A673 (cell line): Measurements from ENCODE around the gene SERPINE1. TPM values are rescaled to one million over a fixed set of nuclear protein-coding genes. Genes with fewer than 3 reads are reported as not detected.

ENCODE experiments used
- BruUV-seq: library from RNA; stranded (reverse); fragments of 400-500 nt; replicated peaks from 2 replicates; lab custom pipeline; 2021; lab: Mats Ljungman, UMichigan
- CTCF ChIA-PET: fragments of 300-600 bp; sonication (Branson Sonifier 250); formaldehyde crosslinking; loops from one replicate; lab custom pipeline; 2022; ENCODE audit warnings: antibody characterized with exemption; lab: Charles Lee
- POLR2A ChIA-PET: fragments of 300-600 bp; sonication (Branson Sonifier 250); formaldehyde crosslinking; loops from one replicate; lab custom pipeline; 2022; ENCODE audit warnings: antibody characterized with exemption; ENCODE audit not compliant: low non-redundant PET; lab: Charles Lee
- DNase-seq: peaks from one replicate; pipeline ENCODE4 v3.0.0-alpha.2; 2015; ENCODE audit warnings: low spot score
- H3K27ac ChIP-seq: fragments of 200-600 bp; sonication (generic); 2 replicates; pipeline ENCODE4 v1.5.1; 2016; ENCODE audit warnings: mixed run types, low read depth, mild to moderate bottlenecking, mixed read lengths, antibody characterized with exemption, low read length; ENCODE audit not compliant: poor library complexity, severe bottlenecking
- H3K27me3 ChIP-seq: fragments of 200-600 bp; sonication (generic); replicated peaks from 2 replicates; pipeline ENCODE4 v1.6.1; 2017; ENCODE audit warnings: mixed run types, low read depth, mild to moderate bottlenecking, mixed read lengths, antibody characterized with exemption, low read length; ENCODE audit not compliant: insufficient read depth, poor library complexity
- H3K36me3 ChIP-seq: fragments of 200-600 bp; sonication (generic); 2 replicates; pipeline ENCODE4 v1.6.1; 2016; ENCODE audit warnings: mixed run types, mild to moderate bottlenecking, mixed read lengths, antibody characterized with exemption, low read length; ENCODE audit not compliant: insufficient read depth, poor library complexity, severe bottlenecking
- H3K4me1 ChIP-seq: fragments of 200-600 bp; sonication (generic); 2 replicates; pipeline ENCODE4 v1.6.1; 2017; ENCODE audit warnings: mixed run types, mild to moderate bottlenecking, mixed read lengths, antibody characterized with exemption, low read length; ENCODE audit not compliant: insufficient read depth, poor library complexity, severe bottlenecking
- H3K4me3 ChIP-seq: fragments of 200-600 bp; sonication (generic); 2 replicates; pipeline ENCODE4 v1.5.1; 2016; ENCODE audit warnings: low read depth, mixed run types, mild to moderate bottlenecking, mixed read lengths, low read length; ENCODE audit not compliant: poor library complexity, severe bottlenecking
- H3K9me3 ChIP-seq: fragments of 200-600 bp; sonication (generic); 2 replicates; pipeline ENCODE4 v1.6.1; 2016; ENCODE audit warnings: mixed run types, low read depth, mild to moderate bottlenecking, mixed read lengths, antibody characterized with exemption, low read length; ENCODE audit not compliant: poor library complexity, severe bottlenecking
- EZH2 ChIP-seq: fragments of 200-600 bp; sonication (generic); IDR thresholded peaks from 2 replicates; pipeline ENCODE4 v1.6.1; 2017; ENCODE audit warnings: borderline replicate concordance, low read depth, mild to moderate bottlenecking, mixed read lengths, antibody characterized with exemption, low read length; ENCODE audit not compliant: poor library complexity, severe bottlenecking
- intact Hi-C: fragments of 100-400 bp; cut with micrococcal nuclease; formaldehyde crosslinking; loops from one replicate; pipeline ENCODE4 v1.10.0; 2022; ENCODE audit not compliant: unreplicated experiment
- total RNA-seq: library from RNA; stranded (reverse); gene quantifications from 2 replicates; pipeline ENCODE4 v1.2.3, GENCODE V29; 2021
- TF ChIP-seq, protein P1 (sequence below): fragments of 300-800, 200-600 bp; sonication (generic); conservative IDR thresholded peaks from 2 replicates; pipeline ENCODE4 v1.5.1; 2017; ENCODE audit warnings: low read depth, mild to moderate bottlenecking, antibody characterized with exemption, low read length, moderate library complexity, mixed read lengths

Gene SERPINE1
- total RNA-seq, 1 experiment from 2014 or later = 5.3 TPM

DNA sequence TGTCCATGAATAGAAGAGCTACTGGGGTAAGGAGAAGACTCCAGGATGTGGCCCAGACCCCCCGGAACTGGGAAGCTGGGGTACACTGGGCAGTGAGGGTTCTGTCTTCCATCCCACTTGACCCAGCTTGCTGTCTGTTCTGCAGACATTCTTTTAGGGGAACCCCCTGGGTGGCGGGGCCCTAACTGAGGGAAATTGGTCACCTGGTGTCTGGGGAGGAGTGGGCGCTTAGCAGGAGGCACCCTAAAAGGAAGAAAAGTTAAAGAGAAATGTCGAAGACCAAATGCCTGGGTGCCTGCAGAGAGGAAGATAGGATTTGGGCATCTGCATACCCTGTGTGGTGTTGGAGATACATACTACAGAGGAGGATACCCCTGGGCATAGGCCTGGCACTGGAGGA, 28.4 kb downstream of the SERPINE1 start:
- intact Hi-C loops = no loop called here
- TF ChIP-seq, protein P1, sequence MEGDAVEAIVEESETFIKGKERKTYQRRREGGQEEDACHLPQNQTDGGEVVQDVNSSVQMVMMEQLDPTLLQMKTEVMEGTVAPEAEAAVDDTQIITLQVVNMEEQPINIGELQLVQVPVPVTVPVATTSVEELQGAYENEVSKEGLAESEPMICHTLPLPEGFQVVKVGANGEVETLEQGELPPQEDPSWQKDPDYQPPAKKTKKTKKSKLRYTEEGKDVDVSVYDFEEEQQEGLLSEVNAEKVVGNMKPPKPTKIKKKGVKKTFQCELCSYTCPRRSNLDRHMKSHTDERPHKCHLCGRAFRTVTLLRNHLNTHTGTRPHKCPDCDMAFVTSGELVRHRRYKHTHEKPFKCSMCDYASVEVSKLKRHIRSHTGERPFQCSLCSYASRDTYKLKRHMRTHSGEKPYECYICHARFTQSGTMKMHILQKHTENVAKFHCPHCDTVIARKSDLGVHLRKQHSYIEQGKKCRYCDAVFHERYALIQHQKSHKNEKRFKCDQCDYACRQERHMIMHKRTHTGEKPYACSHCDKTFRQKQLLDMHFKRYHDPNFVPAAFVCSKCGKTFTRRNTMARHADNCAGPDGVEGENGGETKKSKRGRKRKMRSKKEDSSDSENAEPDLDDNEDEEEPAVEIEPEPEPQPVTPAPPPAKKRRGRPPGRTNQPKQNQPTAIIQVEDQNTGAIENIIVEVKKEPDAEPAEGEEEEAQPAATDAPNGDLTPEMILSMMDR = no peak
- TF ChIP-seq EZH2 = no peak
- Histone ChIP-seq H3K4me3 (peak overlapping the region; percentile 79), H3K36me3 (peaks cover 4% of the 10 kb centered on the region), H3K9me3 (no peaks in the 10 kb centered on the region), H3K4me1 (peaks cover 17% of the 10 kb centered on the region), H3K27ac (peak overlapping the region; percentile 81), H3K27me3 (no peaks in the 10 kb centered on the region)
- ChIA-PET POLR2A (no interaction called here), CTCF (interaction anchor here (0.6 kb wide), 1 partner anchor 1026 kb away, joined by 3 read pairs; no protein-coding TSS in a partner anchor)
- BruUV-seq = no TSS peak
- DNase-seq = no peak

DNA sequence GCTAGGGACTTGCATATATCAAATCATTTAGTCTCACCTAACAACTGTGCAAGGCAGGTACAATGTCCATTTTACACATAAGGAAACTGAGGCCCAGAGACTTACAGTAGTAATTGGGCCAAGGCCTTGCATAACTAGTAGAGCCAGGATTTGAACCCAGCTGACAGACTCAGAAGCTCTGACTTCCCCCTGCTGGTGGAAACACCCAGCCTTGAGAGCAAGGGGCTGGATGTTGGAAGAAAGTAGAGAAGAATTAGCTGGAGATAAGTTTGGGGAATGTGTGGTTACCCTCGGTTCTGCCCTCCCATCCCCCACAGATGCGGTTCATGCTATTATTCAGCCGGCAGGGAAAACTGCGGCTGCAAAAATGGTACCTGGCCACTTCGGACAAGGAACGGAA, 29.4 kb downstream of the SERPINE1 start:
- ChIA-PET POLR2A (interaction anchor here (0.6 kb wide), 1 partner anchor 68 kb away, joined by 7 read pairs; no protein-coding TSS in a partner anchor), CTCF (interaction anchor here (0.6 to 1.3 kb wide), 3 partner anchors 10 to 30 kb away, joined by 3 to 5 read pairs (median 3); partner anchors contain the start of gene VGF)
- Histone ChIP-seq H3K36me3 (peaks cover 4% of the 10 kb centered on the region), H3K9me3 (no peaks in the 10 kb centered on the region), H3K4me1 (peaks cover 17% of the 10 kb centered on the region), H3K27me3 (no peaks in the 10 kb centered on the region), H3K4me3 (no peak overlapping the region), H3K27ac (no peak overlapping the region)
- TF ChIP-seq EZH2 = no peak
- TF ChIP-seq, protein P1 = peak; percentile 34; the same call in 1 of the 2 replicates
- no peak for DNase-seq
- intact Hi-C loops = no loop called here
- no TSS peak for BruUV-seq

DNA sequence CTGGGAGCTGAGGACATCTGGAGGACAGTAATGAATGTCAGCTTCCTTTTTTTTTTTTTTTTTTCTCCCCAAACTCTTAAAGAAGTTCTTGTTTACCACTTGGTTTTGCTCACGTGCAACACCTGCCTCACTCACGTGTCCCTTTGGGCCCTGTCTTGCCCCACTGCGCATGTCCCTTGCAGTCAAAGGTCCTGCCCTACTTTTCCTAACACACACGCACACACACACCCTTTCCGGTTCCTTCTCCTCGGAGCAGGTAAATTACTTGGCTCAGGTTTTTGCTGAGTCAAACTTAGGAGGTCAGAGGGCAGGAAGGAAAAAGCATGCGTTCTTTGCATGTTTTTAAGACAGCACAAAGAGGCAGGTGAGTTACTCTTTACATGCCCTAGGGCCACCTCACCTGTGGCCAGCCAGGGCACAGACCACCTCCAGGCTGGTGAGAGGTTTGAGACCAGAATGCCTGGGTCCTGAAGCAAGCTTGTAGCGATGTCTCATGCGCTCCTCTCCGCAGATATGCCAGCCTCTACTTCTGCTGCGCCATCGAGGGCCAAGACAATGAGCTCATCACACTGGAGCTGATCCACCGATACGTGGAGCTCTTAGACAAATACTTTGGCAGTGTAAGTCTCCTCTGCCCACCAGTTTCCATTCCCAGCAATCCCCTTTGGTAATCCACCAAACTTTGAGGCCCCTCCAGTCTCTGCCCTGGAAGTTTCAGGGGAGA, 30.1 kb downstream of the SERPINE1 start:
- DNase-seq = no peak
- H3K27ac ChIP-seq = no peak overlapping the region
- no peaks in the 10 kb centered on the region for H3K27me3 ChIP-seq
- POLR2A ChIA-PET = interaction anchor here (0.6 kb wide), 1 partner anchor 68 kb away, joined by 7 read pairs; no protein-coding TSS in a partner anchor
- no TSS peak for BruUV-seq
- TF ChIP-seq, protein P1 = no peak
- no peak for TF ChIP-seq EZH2
- H3K4me3 ChIP-seq = no peak overlapping the region
- H3K36me3 ChIP-seq = peaks cover 4% of the 10 kb centered on the region
- intact Hi-C loops = no loop called here
- H3K4me1 ChIP-seq = peaks cover 21% of the 10 kb centered on the region
- no peaks in the 10 kb centered on the region for H3K9me3 ChIP-seq
- CTCF ChIA-PET = interaction anchor here (0.5 to 1.3 kb wide), 4 partner anchors 9 to 517 kb away, joined by 3 to 5 read pairs (median 4); partner anchors contain the start of gene VGF
